Spleen (tissue), 7 donors: ENCODE measurements around the gene CMIP.

ENCODE experiments used
- CTCF ChIP-seq, 11 experiments: fragments of 200-600 bp in 7 of 11; fragments of 450-650 bp in 4 of 11; sonication (generic) in 4 of 11; IDR thresholded peaks in 8 of 11; conservative IDR thresholded peaks in 3 of 11; 1 replicate in 7 of 11; 2 replicates in 4 of 11; pipeline versions ENCODE4 v1.4.0 to v1.8.0; 2016 to 2021; ENCODE audit warnings: antibody characterized with exemption in 11 of 11, inconsistent platforms in 4 of 11, mild to moderate bottlenecking in 1 of 11
- POLR2A ChIP-seq, 3 donors: fragments of 450-650 bp; IDR thresholded peaks; one replicate each; pipeline ENCODE4 v1.5.1; 2017; ENCODE audit warnings: antibody characterized with exemption in 3 of 3, mild to moderate bottlenecking in 1 of 3
- POLR2AphosphoS5 ChIP-seq, 3 donors: sonication (generic); formaldehyde crosslinking; IDR thresholded peaks; one replicate each; pipeline ENCODE4 v1.5.1; 2017; ENCODE audit warnings: antibody characterized with exemption in 3 of 3
- donor health status: DM: no; HTN: no; CAD: no; lungs with moderate emphysema.
- donor health status: DM: no; HTN: no; CAD: no.
- donor health status: DM: no; HTN: no; CAD: no.

- TF ChIP-seq CTCF (IDR thresholded peaks at IDR 0.05 in 8 of 11, conservative IDR thresholded peaks at IDR 0.05 in 3 of 11) (no peak), POLR2A (IDR thresholded peaks at IDR 0.05) (no peak), POLR2AphosphoS5 (IDR thresholded peaks at IDR 0.05) (no peak)
Measured at GRCh38 chr16:81694494-81695280, 250.1 kb downstream of the CMIP start.
